ENCODE measurements around the gene DAZ1. TPM values are rescaled to one million over a fixed set of nuclear protein-coding genes. Genes with fewer than 3 reads are reported as not detected.
"Not testable (repeated sequence)": the region's sequence is repeated elsewhere in the genome, so short reads cannot be mapped to it uniquely, and the experiment has no call there.

Gene DAZ1
- total RNA-seq = not detected

GRCh38 chrY:23198908-23199307 is at the start of gene DAZ1:
TSS of gene DAZ1 (minus strand) at chrY:23199008. CDS start at chrY:23198800, 208 bp downstream.
- H3K27me3 Mint-ChIP-seq; DNase-seq; H3K9me3 Mint-ChIP-seq (ENCODE audit: low read depth); CTCF ChIA-PET; H3K36me3 Mint-ChIP-seq; H3K4me3 Mint-ChIP-seq; H3K27ac Mint-ChIP-seq; ATAC-seq; H3K4me1 Mint-ChIP-seq: not testable (repeated sequence)

- H3K36me3 Mint-ChIP-seq; H3K27ac Mint-ChIP-seq; H3K4me1 Mint-ChIP-seq; ATAC-seq; DNase-seq; CTCF ChIA-PET; H3K4me3 Mint-ChIP-seq; H3K9me3 Mint-ChIP-seq (ENCODE audit: low read depth); H3K27me3 Mint-ChIP-seq: not testable (repeated sequence)
These were observed 20.4 kb upstream of the DAZ1 start, which contains the start of gene DAZ2 for GRCh38 chrY:23219233-23219632. TSS of gene DAZ2 (plus strand) at chrY:23219533. CDS start at chrY:23219741, 208 bp downstream.

GRCh38 chrY:23210681-23211080 is 11.9 kb upstream of the DAZ1 start:
- H3K4me1 Mint-ChIP-seq; H3K36me3 Mint-ChIP-seq; H3K4me3 Mint-ChIP-seq; H3K27me3 Mint-ChIP-seq; DNase-seq; ATAC-seq; H3K27ac Mint-ChIP-seq; H3K9me3 Mint-ChIP-seq (ENCODE audit: low read depth); CTCF ChIA-PET: not testable (repeated sequence)

GRCh38 chrY:23209802-23210495 is 11.1 kb upstream of the DAZ1 start:
- CTCF ChIA-PET; H3K9me3 Mint-ChIP-seq (ENCODE audit: low read depth); H3K4me3 Mint-ChIP-seq; ATAC-seq; H3K36me3 Mint-ChIP-seq; H3K4me1 Mint-ChIP-seq; H3K27me3 Mint-ChIP-seq; H3K27ac Mint-ChIP-seq; DNase-seq: not testable (repeated sequence)

GRCh38 chrY:23207455-23207854 is 8.6 kb upstream of the DAZ1 start:
- DNase-seq; H3K4me1 Mint-ChIP-seq; H3K36me3 Mint-ChIP-seq; H3K27me3 Mint-ChIP-seq; ATAC-seq; H3K27ac Mint-ChIP-seq; H3K4me3 Mint-ChIP-seq; CTCF ChIA-PET; H3K9me3 Mint-ChIP-seq (ENCODE audit: low read depth): not testable (repeated sequence)

Other genes starting within 250 kb of the DAZ1 start
- gene BPY2, start 214.7 kb downstream of the DAZ1 start, total RNA-seq = not detected
- gene DAZ2, start 20.5 kb upstream of the DAZ1 start, total RNA-seq = not detected